Stimulated activated CD8-positive, alpha-beta memory T cell treated with anti-CD3 and anti-CD28 coated beads, Interleukin-15, amount 100 ng/mL, for 4 hours (primary cell): ENCODE results near the gene MTCP1.

ENCODE experiments used
- DNase-seq, 2 donors: peaks; one replicate each; pipeline ENCODE4 v3.0.0-alpha.2; 2020; ENCODE audit warnings: low read depth in 2 of 2

Gene MTCP1

GRCh38 chrX:155053656-155054055 is 17.3 kb downstream of the MTCP1 start:
- no peak for DNase-seq

- no peak for DNase-seq
Observed at GRCh38 chrX:155052738-155053498, 18.0 kb downstream of the MTCP1 start.

GRCh38 chrX:155048977-155049619 is 21.8 kb downstream of the MTCP1 start:
- DNase-seq: no peak

GRCh38 chrX:155046811-155047528 is 24.0 kb downstream of the MTCP1 start:
- DNase-seq: no peak

DNA sequence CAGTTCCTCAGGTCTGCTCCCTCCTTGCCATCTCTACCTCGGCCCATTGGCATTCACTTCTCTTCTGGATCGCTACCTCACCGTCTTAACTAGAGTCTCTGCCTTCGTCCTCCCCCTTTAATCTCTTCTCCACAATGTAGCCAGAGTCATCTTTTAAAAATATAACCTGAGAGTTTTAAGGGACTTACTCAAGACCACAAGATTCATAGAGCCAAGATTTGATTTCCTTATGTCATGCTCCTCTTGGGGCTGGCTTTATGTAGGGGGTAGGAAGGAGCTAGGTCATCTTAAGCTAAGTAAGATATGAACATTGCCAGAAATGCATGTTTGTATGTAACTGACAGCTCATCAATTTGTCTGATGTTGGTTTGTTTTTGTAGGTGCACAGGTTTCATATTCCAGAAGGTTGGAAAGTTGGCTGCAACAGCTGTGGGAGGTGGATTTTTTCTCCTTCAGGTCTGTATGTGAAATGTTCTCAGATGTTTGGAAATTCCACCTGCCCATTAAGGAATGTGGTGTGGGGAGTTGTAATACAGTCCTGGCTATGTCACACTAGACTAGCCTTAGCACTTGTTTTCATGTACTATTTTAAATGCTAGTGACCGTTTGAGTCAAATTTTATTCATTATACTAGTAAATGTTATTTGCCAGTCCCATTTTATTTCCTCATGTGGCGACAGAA is 24.7 kb downstream of the MTCP1 start:
- no peak for DNase-seq

- DNase-seq: no peak
Observed at GRCh38 chrX:155035688-155036087, 35.2 kb downstream of the MTCP1 start.

DNA sequence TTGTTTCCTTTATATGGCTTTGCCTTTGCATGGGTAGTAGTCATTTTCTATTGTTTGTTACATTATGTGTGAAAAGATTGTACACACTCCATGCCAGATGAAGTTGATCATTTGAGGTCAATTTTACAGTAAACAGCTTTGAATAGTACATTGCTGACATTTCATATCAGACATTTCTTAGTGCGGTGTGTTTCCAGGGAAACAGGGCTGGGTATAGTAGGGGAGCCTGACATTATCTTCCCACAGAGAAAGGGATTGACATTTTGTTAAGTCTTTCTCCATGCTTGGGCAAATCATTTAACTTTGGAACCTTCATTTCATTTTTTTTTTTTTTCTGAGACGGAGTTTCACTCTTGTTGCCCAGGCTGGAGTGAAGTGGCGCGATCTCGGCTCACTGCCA is 39.3 kb downstream of the MTCP1 start:
- no peak for DNase-seq

GRCh38 chrX:155028877-155029291 is 42.1 kb downstream of the MTCP1 start:
- no peak for DNase-seq

DNA sequence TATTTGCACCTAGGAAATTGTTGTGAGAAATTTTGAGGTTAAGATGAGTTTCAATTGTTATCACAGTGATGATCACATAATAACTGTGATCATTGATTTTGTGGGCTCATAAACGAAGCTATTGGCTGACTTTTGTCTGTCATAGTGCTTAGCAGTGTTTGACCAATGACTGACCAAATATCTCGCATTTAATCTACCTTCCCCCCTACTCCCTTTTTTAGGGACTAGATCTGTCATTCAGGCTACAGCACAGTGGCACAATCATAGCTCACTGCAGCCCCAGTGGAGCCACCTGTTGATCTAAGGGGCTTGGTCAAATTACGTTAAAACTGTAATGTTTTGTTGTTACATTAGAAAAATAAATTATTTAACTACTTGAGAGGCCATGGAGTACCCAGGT is 42.8 kb downstream of the MTCP1 start:
- no peak for DNase-seq

DNA sequence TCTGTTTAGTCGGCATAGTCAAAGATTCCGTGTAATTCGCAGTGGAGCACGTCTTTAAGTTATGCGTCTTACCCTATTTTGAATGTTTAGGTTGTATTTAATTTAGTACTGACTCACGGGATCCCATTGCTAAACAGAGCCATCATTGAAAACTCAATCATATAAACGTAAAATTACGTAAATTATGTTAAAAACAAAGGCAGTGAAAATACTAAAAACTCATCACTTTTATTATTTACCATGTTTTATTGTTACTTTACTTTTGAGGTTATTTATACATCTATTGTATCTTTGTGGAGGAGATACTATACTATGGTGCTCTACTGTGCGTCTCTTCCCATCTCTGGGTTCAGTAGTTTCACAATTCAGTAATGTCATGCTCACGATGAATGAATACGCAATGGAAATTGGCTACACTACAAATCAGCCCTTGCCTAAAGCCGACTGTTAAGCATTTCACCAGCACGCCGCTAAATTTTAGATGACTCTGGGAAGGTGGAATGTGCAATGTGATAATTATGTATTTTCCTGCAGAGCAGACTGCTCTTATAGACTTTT is 43.3 kb downstream of the MTCP1 start:
- DNase-seq: no peak

- peak; percentile 88 to 92 for DNase-seq
Observed at GRCh38 chrX:155026727-155027508, 44.0 kb downstream of the MTCP1 start, which contains the start of gene FUNDC2. Gene FUNDC2 (plus strand): TSS chrX:155026844. CDS start chrX:155026939, 95 bp downstream.

DNA sequence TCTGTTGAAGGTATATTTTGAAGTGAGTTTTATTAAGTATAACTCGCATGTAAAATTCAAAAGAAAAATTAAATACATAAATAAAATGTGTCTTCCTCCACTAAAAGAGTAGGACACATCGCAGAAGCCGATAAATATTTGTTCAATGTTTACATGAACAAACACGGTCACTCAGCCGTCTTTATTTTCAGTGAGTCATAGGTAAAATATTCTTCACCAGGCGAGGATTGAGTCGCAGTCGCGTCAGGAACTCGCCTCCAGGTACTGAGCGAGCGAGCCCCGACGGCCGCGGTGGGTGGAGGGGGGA is 44.6 kb downstream of the MTCP1 start:
- DNase-seq: no peak

- no peak for DNase-seq
Observed at GRCh38 chrX:155023907-155024833, 46.8 kb downstream of the MTCP1 start.

GRCh38 chrX:155022585-155022984 is 48.4 kb downstream of the MTCP1 start, which contains the start of gene F8:
Gene F8 (minus strand): TSS chrX:155022723. CDS start chrX:155022552, 171 bp downstream.
- no peak for DNase-seq

DNA sequence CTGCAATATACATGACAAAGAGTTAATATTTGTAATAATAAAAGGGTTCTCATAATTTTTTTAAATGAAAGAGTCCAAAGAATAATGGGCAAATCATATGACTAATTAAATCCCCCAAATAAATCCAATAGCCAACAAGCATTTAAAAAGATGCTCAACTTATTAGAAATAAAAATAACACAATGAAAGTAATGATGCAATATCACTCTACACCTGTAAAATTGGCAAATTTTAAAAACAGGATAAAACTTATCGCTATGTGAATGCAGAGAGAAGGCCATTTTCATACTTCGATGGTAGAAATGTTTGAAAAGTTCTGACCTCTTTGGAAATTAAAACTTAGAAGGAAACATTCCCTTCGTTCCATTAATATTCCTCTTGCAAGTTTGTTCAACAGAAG is 50.3 kb downstream of the MTCP1 start:
- DNase-seq: no peak
